Measurements from ENCODE around the gene MAGOHB. TPM values are rescaled to one million over a fixed set of nuclear protein-coding genes. Genes with fewer than 3 reads are reported as not detected.

Gene MAGOHB
- total RNA-seq, 5 donors from 2014 or later (not counting 1 experiment from before 2014, with no cell fraction given): 11.6 to 22.9 (median 20.3) TPM

DNA sequence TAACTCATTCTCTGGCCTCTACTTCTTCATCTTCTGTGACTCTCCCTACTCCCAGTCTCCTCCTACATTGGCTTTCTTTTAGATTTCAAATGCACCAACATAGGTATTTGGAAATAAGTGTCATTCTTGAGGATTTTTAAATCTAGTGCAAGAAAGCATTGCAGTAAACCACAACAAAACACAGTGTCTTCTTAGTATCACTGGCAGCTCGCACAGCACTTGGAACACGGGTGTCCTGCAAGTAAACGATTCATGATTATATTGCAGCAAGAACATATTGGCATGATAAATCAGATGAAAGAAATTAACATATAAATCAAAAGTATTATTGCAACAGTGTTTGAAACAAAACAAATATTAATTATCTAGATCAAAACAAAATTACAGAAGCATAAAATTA lies 45.6 kb downstream of the MAGOHB start:
- H3K4me3 Mint-ChIP-seq: peak overlapping the region; percentile 0 to 29 (median 3)
- H3K9me3 ChIP-seq: no peaks in the 10 kb centered on the region
- ATAC-seq (replicated peaks in 1 of 4) (no peak), DNase-seq (no peak)
- H3K4me1 Mint-ChIP-seq: peaks cover 4 to 10% (median 6%) of the 10 kb centered on the region in 3 donors
- H3K4me3 ChIP-seq (ENCODE audit: control insufficient read depth in 1 of 2, extremely low read depth in 1 of 2, low read length in 1 of 2): no peak overlapping the region
- POLR2A ChIA-PET: no interaction called here
- no peaks in the 10 kb centered on the region for H3K4me1 ChIP-seq (ENCODE audit: control insufficient read depth in 1 of 2, extremely low read depth in 1 of 2, insufficient read depth in 2 of 2, low read length in 2 of 2)
- no peaks in the 10 kb centered on the region for H3K9me3 Mint-ChIP-seq
- no peaks in the 10 kb centered on the region for H3K36me3 Mint-ChIP-seq
- H3K36me3 ChIP-seq (ENCODE audit: control insufficient read depth in 2 of 2, extremely low read depth in 1 of 2, insufficient read depth in 1 of 2, low read length in 1 of 2): no peaks in the 10 kb centered on the region
- peaks cover 9 to 26% of the 10 kb centered on the region in 2 donors for H3K27me3 Mint-ChIP-seq
- no peaks in the 10 kb centered on the region for H3K27me3 ChIP-seq (replicated peaks in 1 of 2; ENCODE audit: control insufficient read depth in 2 of 2, extremely low read depth in 1 of 2, insufficient read depth in 2 of 2, low read length in 1 of 2)
- CTCF ChIA-PET: no interaction called here
- peak overlapping the region; percentile 23 to 24 for H3K27ac Mint-ChIP-seq
- no CpG with 5 or more reads among the region's 3 CpGs for WGBS (ENCODE audit: insufficient coverage)
- no peak overlapping the region for H3K27ac ChIP-seq (ENCODE audit: low read length)

DNA sequence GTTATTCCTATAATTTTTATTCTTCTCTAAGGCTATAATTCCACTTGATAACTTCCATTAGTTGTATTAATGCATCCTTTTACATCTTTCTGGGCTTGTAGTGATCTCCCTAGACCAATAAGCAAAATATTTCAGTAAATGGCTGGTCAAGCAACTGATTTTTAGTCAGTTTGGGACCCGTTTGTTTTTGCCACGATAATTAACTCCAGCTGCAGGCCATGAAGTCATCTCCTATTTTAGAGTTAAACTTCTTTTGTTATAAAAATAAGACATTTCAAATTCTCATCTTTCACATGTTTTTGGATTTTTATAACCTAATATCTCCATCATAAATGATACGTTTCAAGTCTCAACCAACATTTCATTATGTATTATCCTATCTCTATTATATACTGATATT lies 49.4 kb downstream of the MAGOHB start:
- Histone ChIP-seq H3K36me3 (ENCODE audit: control insufficient read depth in 2 of 2, extremely low read depth in 1 of 2, insufficient read depth in 1 of 2, low read length in 1 of 2) (no peaks in the 10 kb centered on the region), H3K27ac (ENCODE audit: low read length) (no peak overlapping the region), H3K27me3 (replicated peaks in 1 of 2; ENCODE audit: control insufficient read depth in 2 of 2, extremely low read depth in 1 of 2, insufficient read depth in 2 of 2, low read length in 1 of 2) (no peaks in the 10 kb centered on the region), H3K9me3 (no peaks in the 10 kb centered on the region), H3K4me1 (ENCODE audit: control insufficient read depth in 1 of 2, extremely low read depth in 1 of 2, insufficient read depth in 2 of 2, low read length in 2 of 2) (peaks cover 8 to 10% of the 10 kb centered on the region in 2 experiments), H3K4me3 (ENCODE audit: control insufficient read depth in 1 of 2, extremely low read depth in 1 of 2, low read length in 1 of 2) (no peak overlapping the region)
- H3K27me3 Mint-ChIP-seq: peaks cover 10 to 21% of the 10 kb centered on the region in 2 donors
- no CpG with 5 or more reads among the region's 3 CpGs for WGBS (ENCODE audit: insufficient coverage)
- CTCF ChIA-PET: interaction anchor here (0.9 to 2.3 kb wide), 5 partner anchors 275 to 411 kb away, joined by 3 to 11 read pairs (median 4); no protein-coding TSS in a partner anchor
- ATAC-seq (replicated peaks in 1 of 4) (no peak), DNase-seq (no peak)
- no peak overlapping the region for H3K27ac Mint-ChIP-seq
- POLR2A ChIA-PET: no interaction called here
- H3K9me3 Mint-ChIP-seq: no peaks in the 10 kb centered on the region
- no peaks in the 10 kb centered on the region for H3K36me3 Mint-ChIP-seq
- H3K4me1 Mint-ChIP-seq: peaks cover 13 to 24% (median 17%) of the 10 kb centered on the region in 3 donors
- H3K4me3 Mint-ChIP-seq: no peak overlapping the region

DNA sequence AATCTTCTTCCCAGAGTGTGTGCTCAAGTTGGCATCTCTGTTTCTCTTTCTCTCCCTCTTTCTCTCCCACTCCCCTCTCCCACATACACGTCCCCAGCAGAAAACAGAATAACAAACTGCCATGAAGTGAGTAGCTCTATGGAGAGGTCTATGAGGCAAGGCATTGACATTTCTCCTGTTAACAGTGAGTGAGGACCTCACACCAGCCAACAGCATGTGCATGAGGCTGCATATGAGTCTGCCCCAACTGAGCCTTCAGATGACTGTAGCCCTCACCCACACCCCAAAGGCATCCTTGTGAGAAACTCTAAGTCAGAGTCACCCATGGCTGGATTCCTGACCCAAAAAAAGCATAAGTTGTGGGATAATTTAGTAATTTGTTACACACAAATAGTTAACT lies 50.4 kb downstream of the MAGOHB start:
- DNase-seq (no peak), ATAC-seq (replicated peaks in 1 of 4) (no peak)
- WGBS (ENCODE audit: insufficient coverage): no CpG with 5 or more reads among the region's 1 CpG
- Mint-ChIP-seq H3K36me3 (no peaks in the 10 kb centered on the region), H3K4me1 (peaks cover 17 to 30% (median 23%) of the 10 kb centered on the region in 3 donors), H3K4me3 (no peak overlapping the region), H3K9me3 (no peaks in the 10 kb centered on the region), H3K27ac (peak overlapping the region in 1 of 2 donors; percentile 62), H3K27me3 (peaks cover 10 to 21% of the 10 kb centered on the region in 2 donors)
- ChIA-PET CTCF (interaction anchor here (0.5 to 2.3 kb wide), 5 partner anchors 196 to 817 kb away, joined by 3 to 11 read pairs (median 5); no protein-coding TSS in a partner anchor), POLR2A (no interaction called here)
- Histone ChIP-seq H3K36me3 (ENCODE audit: control insufficient read depth in 2 of 2, extremely low read depth in 1 of 2, insufficient read depth in 1 of 2, low read length in 1 of 2) (no peaks in the 10 kb centered on the region), H3K27ac (ENCODE audit: low read length) (no peak overlapping the region), H3K9me3 (no peaks in the 10 kb centered on the region), H3K4me3 (ENCODE audit: control insufficient read depth in 1 of 2, extremely low read depth in 1 of 2, low read length in 1 of 2) (no peak overlapping the region), H3K27me3 (replicated peaks in 1 of 2; ENCODE audit: control insufficient read depth in 2 of 2, extremely low read depth in 1 of 2, insufficient read depth in 2 of 2, low read length in 1 of 2) (no peaks in the 10 kb centered on the region), H3K4me1 (ENCODE audit: control insufficient read depth in 1 of 2, extremely low read depth in 1 of 2, insufficient read depth in 2 of 2, low read length in 2 of 2) (peaks cover 8 to 13% of the 10 kb centered on the region in 2 experiments)

DNA sequence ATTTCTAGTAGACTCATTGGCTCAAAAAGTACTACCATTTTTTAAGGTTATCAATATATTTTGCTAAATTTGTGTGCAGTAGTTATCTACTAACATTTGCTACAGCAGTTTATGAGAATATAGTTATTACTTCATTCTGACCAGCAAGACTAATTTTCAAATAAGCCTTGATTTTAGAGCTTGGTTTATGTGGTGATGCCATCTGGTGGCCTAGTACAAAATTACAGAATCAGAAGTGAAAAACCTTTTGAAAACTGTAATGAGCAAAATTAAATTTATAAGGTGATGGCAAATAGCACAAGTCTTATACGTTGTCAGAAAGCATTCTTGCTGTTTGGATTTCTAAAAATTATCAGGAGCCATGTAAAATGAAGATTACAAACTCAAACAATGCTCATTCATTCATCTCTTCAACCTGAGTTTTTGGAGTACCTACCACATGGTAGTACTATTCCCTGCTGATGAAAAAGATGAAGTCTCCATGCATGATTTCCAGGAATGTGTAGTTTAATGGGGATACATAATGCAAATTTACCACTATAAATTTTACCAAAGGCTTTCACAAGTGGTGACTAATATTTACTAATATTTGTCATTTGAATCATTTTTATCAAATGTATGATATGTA lies 51.0 kb downstream of the MAGOHB start:
- Histone ChIP-seq H3K9me3 (no peaks in the 10 kb centered on the region), H3K27me3 (replicated peaks in 1 of 2; ENCODE audit: control insufficient read depth in 2 of 2, extremely low read depth in 1 of 2, insufficient read depth in 2 of 2, low read length in 1 of 2) (no peaks in the 10 kb centered on the region), H3K4me1 (ENCODE audit: control insufficient read depth in 1 of 2, extremely low read depth in 1 of 2, insufficient read depth in 2 of 2, low read length in 2 of 2) (peaks cover 8 to 16% of the 10 kb centered on the region in 2 experiments), H3K4me3 (ENCODE audit: control insufficient read depth in 1 of 2, extremely low read depth in 1 of 2, low read length in 1 of 2) (no peak overlapping the region), H3K36me3 (ENCODE audit: control insufficient read depth in 2 of 2, extremely low read depth in 1 of 2, insufficient read depth in 1 of 2, low read length in 1 of 2) (no peaks in the 10 kb centered on the region), H3K27ac (ENCODE audit: low read length) (no peak overlapping the region)
- Mint-ChIP-seq H3K36me3 (no peaks in the 10 kb centered on the region), H3K4me3 (no peak overlapping the region), H3K27ac (peak overlapping the region in 1 of 2 donors; percentile 52), H3K9me3 (no peaks in the 10 kb centered on the region), H3K4me1 (peaks cover 21 to 28% (median 24%) of the 10 kb centered on the region in 3 donors), H3K27me3 (peaks cover 12 to 19% of the 10 kb centered on the region in 2 donors)
- ChIA-PET POLR2A (no interaction called here), CTCF (interaction anchor here (0.5 to 2.0 kb wide), 10 partner anchors 37 to 816 kb away, joined by 3 to 12 read pairs (median 4); no protein-coding TSS in a partner anchor)
- ATAC-seq (replicated peaks in 1 of 4) (no peak), DNase-seq (peak in 7 of 35 experiments; percentile 7 to 76 (median 24))
- no CpG with 5 or more reads among the region's 1 CpG for WGBS (ENCODE audit: insufficient coverage)

DNA sequence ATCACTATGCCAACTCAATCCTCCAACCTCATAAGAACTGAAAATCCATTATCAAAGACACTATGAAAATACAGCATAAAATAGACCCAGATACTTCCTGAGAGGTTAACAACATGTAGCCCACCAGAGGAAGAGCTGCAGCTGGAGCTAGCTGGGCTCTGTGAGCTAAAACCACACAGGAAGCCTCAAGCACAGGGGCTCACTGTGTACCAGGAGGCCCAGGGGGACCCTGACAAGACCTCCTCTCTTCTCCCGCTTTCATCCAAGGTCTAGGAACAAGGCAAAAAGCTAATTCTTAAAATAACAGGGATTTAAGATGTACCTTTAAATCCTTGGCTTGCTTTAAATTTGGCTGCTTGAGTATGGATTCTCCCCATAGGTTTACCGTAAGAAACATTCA lies 54.2 kb downstream of the MAGOHB start:
- ChIA-PET POLR2A (interaction anchor here in 1 of 2 donors (0.6 kb wide), 1 partner anchor 51 kb away, joined by 5 read pairs; no protein-coding TSS in a partner anchor), CTCF (interaction anchor here (0.6 to 2.0 kb wide), 8 partner anchors 67 to 323 kb away, joined by 3 to 10 read pairs (median 4); no protein-coding TSS in a partner anchor)
- peak overlapping the region; percentile 40 to 46 for H3K27ac Mint-ChIP-seq
- no peaks in the 10 kb centered on the region for H3K36me3 Mint-ChIP-seq
- peak in 32 of 35 experiments; percentile 22 to 71 (median 40) for DNase-seq
- ATAC-seq (replicated peaks in 1 of 4): peak; percentile 53 to 69 (median 62)
- 0% methylated on average over 1 of the region's 2 CpGs for WGBS (ENCODE audit: insufficient coverage)
- H3K9me3 Mint-ChIP-seq: no peaks in the 10 kb centered on the region
- peaks cover 8% of the 10 kb centered on the region in 2 donors for H3K27me3 Mint-ChIP-seq
- Histone ChIP-seq H3K27ac (ENCODE audit: low read length) (peak overlapping the region; percentile 40), H3K4me3 (ENCODE audit: control insufficient read depth in 1 of 2, extremely low read depth in 1 of 2, low read length in 1 of 2) (no peak overlapping the region), H3K27me3 (replicated peaks in 1 of 2; ENCODE audit: control insufficient read depth in 2 of 2, extremely low read depth in 1 of 2, insufficient read depth in 2 of 2, low read length in 1 of 2) (no peaks in the 10 kb centered on the region), H3K9me3 (no peaks in the 10 kb centered on the region), H3K4me1 (ENCODE audit: control insufficient read depth in 1 of 2, extremely low read depth in 1 of 2, insufficient read depth in 2 of 2, low read length in 2 of 2) (peaks cover 12 to 25% of the 10 kb centered on the region in 2 experiments), H3K36me3 (ENCODE audit: control insufficient read depth in 2 of 2, extremely low read depth in 1 of 2, insufficient read depth in 1 of 2, low read length in 1 of 2) (no peaks in the 10 kb centered on the region)
- H3K4me1 Mint-ChIP-seq: peaks cover 24 to 37% (median 35%) of the 10 kb centered on the region in 3 donors
- H3K4me3 Mint-ChIP-seq: peak overlapping the region; percentile 34 to 72 (median 47)

DNA sequence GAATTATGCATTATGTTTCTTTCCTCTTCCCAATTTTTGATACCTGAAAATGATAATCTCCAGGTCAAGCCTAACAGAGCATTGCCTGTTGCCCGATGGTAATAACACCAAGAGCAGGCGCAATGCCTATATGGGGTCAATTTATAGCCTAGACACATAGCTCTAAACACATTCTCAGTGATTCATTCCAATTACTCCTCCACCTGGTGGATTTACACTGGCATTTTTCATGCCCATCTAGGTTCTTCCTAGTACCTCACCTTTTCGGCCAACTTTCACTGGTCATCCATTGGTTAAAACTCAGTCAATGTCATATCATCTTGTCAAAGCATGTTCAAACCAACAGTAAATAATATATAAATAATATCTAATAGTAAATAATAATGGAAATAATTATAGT lies 54.6 kb downstream of the MAGOHB start:
- Histone ChIP-seq H3K27me3 (replicated peaks in 1 of 2; ENCODE audit: control insufficient read depth in 2 of 2, extremely low read depth in 1 of 2, insufficient read depth in 2 of 2, low read length in 1 of 2) (no peaks in the 10 kb centered on the region), H3K27ac (ENCODE audit: low read length) (peak overlapping the region; percentile 53), H3K9me3 (no peaks in the 10 kb centered on the region), H3K36me3 (ENCODE audit: control insufficient read depth in 2 of 2, extremely low read depth in 1 of 2, insufficient read depth in 1 of 2, low read length in 1 of 2) (no peaks in the 10 kb centered on the region), H3K4me1 (ENCODE audit: control insufficient read depth in 1 of 2, extremely low read depth in 1 of 2, insufficient read depth in 2 of 2, low read length in 2 of 2) (peaks cover 14 to 27% of the 10 kb centered on the region in 2 experiments), H3K4me3 (ENCODE audit: control insufficient read depth in 1 of 2, extremely low read depth in 1 of 2, low read length in 1 of 2) (no peak overlapping the region)
- Mint-ChIP-seq H3K27me3 (peaks cover 8% of the 10 kb centered on the region in 2 donors), H3K27ac (peak overlapping the region; percentile 68 to 79), H3K4me1 (peaks cover 25 to 40% (median 38%) of the 10 kb centered on the region in 3 donors), H3K36me3 (no peaks in the 10 kb centered on the region), H3K9me3 (no peaks in the 10 kb centered on the region), H3K4me3 (peak overlapping the region in 1 of 3 donors; percentile 72)
- ATAC-seq (replicated peaks in 1 of 4) (no peak), DNase-seq (peak in 1 of 35 experiments; percentile 28)
- WGBS (ENCODE audit: insufficient coverage): 93% methylated on average over 2 of the region's 3 CpGs
- ChIA-PET CTCF (interaction anchor here (0.6 to 2.0 kb wide), 9 partner anchors 67 to 758 kb away, joined by 3 to 10 read pairs (median 3); no protein-coding TSS in a partner anchor), POLR2A (no interaction called here)

All from T-cell (primary cell).